Motor neuron (in vitro differentiated cells): ENCODE results near the gene AUTS2. TPM values are rescaled to one million over a fixed set of nuclear protein-coding genes. Genes with fewer than 3 reads are reported as not detected.

Experiments
- ATAC-seq, 8 experiments: fragments of 200-7000 bp; cut with Tn5 transposase; replicated peaks in 6 of 8; 2 replicates each; pipeline ENCODE4 v1.8.0; 2021; ENCODE audit warnings: mild to moderate bottlenecking in 8 of 8, moderate library complexity in 8 of 8
- H3K27ac ChIP-seq, 2 donors: fragments of 250-450 bp; sonication (Bioruptor Pico); 2 replicates each; pipeline ENCODE4 v1.9.0; 2021; ENCODE audit warnings: antibody characterized with exemption in 2 of 2, mild to moderate bottlenecking in 2 of 2, moderate library complexity in 1 of 2
- H3K4me1 ChIP-seq, 2 donors: fragments of 250-450 bp; sonication (Bioruptor Pico); replicated peaks in 1 of 2; 2 replicates each; pipeline ENCODE4 v1.6.1; 2021; ENCODE audit warnings: antibody characterized with exemption in 2 of 2, mild to moderate bottlenecking in 2 of 2, moderate library complexity in 1 of 2
- H3K4me3 ChIP-seq, 5 donors: fragments of 250-450 bp; sonication (Bioruptor Pico); 2 replicates each; pipeline ENCODE4 v1.9.0; 2021; ENCODE audit warnings: antibody characterized with exemption in 5 of 5, mild to moderate bottlenecking in 5 of 5, moderate library complexity in 4 of 5
- WGBS, 10 experiments: fragments of 450-650 bp; shearing (Covaris generic); methylation state at CpG; one replicate each; pipeline ENCODE4 v1.0.0; 2022; 5-methylcytosine and 5-hydroxymethylcytosine counted together
- in situ Hi-C, 9 experiments: fragments of 400-800 bp; cut with MboI; loops; one replicate each; pipeline ENCODE4 v1.15.0; 2021; ENCODE audit warnings: low sequenced_read_pairs in 9 of 9, low pct_unique_long_range_greater_than_20kb in 2 of 9; ENCODE audit not compliant: unreplicated experiment in 9 of 9
- total RNA-seq, 8 experiments: library from RNA; unstranded; fragments of 300-600 nt; gene quantifications; 2 replicates each; pipeline versions ENCODE4 v1.2.3 to v1.2.4, GENCODE V29; 2022

The AUTS2 gene
- total RNA-seq, 8 experiments from 2014 or later = 0.49 to 68.6 (median 32.2) TPM

DNA sequence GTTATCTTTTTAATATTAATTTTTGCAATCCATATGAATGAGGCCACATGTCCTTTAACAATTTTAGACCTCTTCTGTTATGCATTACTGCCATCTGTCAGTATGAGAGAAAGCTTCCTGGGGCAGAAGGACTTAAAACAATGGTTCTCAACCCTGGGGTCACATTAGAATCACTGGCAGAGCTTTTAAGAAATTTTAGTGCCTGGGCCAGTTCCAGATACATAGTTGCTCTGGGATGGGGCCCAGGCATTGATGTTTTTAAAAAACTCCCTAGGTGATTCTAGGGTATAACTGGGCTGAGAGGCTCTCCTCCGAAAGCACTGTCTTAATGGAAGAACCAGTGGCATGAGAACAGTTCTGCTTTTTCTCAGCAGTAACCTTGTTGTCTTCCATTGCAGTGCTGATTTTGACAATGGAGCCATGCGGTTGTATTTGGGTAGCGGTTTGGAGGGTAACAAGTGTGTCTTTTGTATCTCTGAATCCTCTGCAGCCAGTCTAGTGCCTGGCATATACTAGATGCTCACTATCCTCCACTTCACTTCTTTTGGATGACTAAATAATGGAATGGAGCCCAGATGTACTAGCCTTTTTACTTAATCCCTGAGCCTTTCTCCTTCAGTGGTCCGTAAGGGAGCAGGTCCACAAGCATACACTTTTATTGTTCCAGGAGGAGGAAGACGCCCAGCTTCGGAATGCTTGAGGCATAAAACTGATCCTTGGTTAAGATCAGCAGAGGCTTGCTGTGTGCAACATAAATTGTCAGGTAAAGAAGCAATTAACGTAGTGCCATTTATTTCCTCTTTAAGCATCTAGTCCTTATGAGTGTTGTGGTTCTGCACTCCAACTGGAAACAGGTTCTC is 227.1 kb downstream of the AUTS2 start:
- no peak overlapping the region for H3K27ac ChIP-seq
- peaks cover 0 to 19% of the 10 kb centered on the region in 2 donors for H3K4me1 ChIP-seq
- no peak overlapping the region for H3K4me3 ChIP-seq
- in situ Hi-C loops = no loop called here
- whole genome bisulfite sequencing, 10 experiments = 38 to 90% (median 80%) methylated on average over 1 to 6 of the region's 7 CpGs; no CpG with 5 or more reads in 2 of the 10 experiments
- ATAC-seq = peak in 1 of 8 experiments; percentile 28

DNA sequence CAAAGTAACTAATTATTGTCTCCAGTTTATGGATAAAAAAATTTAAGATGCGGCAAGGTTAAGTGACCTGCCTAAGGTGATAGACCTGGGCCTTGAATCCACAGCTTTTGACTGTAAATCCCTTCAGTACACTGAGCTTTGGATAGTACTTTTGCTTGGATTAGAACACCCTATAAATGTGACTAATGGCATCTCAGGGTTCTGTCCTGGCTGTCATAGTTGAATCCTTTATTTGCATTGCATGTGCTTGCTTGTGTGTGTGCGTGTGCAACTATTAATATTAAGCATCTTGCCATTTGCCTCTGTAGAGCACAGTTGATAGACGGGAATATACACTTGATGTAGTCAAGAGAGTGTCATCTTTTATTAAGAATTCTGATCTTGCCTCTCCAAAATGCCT is 228.0 kb downstream of the AUTS2 start:
- in situ Hi-C loops = no loop called here
- WGBS, 10 experiments = 40 to 100% (median 93%) methylated on average over 1 to 3 of the region's 3 CpGs; no CpG with 5 or more reads in 4 of the 10 experiments
- no peak overlapping the region for H3K27ac ChIP-seq
- no peak overlapping the region for H3K4me3 ChIP-seq
- ATAC-seq = peak in 2 of 8 experiments; percentile 24 to 32
- peaks cover 4 to 19% of the 10 kb centered on the region in 2 donors for H3K4me1 ChIP-seq

DNA sequence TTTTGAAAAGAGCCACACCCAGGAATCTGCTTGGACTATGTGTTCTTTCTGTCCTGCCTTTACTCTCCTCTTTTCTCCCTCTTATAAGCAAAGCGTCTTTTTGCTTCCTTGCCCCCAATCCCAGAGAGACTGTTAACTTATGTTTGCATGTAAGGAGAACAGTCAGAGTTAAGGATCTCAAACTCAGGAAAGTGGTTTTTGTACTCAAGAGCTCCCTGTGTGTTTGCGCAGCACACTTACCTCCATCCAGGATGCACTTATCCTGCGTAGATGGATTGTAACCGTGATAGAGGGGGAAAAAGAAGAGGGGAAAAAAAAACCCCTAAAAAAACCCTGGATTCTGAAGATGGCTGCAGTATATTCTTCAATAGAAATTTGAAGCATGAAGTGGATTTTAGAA is 228.9 kb downstream of the AUTS2 start:
- Histone ChIP-seq H3K4me1 (peaks cover 4 to 21% of the 10 kb centered on the region in 2 donors), H3K4me3 (no peak overlapping the region), H3K27ac (no peak overlapping the region)
- WGBS, 10 experiments = 50 to 100% (median 96%) methylated on average over 1 to 4 of the region's 4 CpGs; no CpG with 5 or more reads in 4 of the 10 experiments
- no peak for ATAC-seq
- in situ Hi-C loops = no loop called here

DNA sequence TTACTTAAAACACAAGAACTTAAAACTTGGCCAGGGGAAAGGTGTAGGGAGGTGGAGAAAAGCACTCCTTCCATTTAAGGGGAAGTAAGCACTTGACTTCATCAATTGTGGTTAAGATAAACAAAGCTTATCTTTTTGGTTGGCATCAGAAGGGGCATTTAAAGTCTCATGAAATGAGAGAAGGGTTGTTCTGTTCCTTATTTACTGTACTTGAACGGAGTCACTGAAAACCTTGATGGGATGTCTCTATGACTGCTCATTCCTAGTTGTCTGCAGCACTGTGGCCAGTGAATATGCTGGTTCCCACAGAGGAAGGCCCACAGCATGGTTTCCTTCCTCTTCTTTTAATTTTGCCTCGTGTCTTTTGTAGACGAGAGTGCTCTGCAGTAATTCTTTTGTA is 229.3 kb downstream of the AUTS2 start:
- no peak for ATAC-seq
- in situ Hi-C loops = no loop called here
- H3K4me3 ChIP-seq = no peak overlapping the region
- no peak overlapping the region for H3K27ac ChIP-seq
- WGBS, 10 experiments = 26 to 100% (median 58%) methylated on average over 1 to 3 of the region's 3 CpGs; no CpG with 5 or more reads in 1 of the 10 experiments
- H3K4me1 ChIP-seq = peaks cover 4 to 23% of the 10 kb centered on the region in 2 donors

DNA sequence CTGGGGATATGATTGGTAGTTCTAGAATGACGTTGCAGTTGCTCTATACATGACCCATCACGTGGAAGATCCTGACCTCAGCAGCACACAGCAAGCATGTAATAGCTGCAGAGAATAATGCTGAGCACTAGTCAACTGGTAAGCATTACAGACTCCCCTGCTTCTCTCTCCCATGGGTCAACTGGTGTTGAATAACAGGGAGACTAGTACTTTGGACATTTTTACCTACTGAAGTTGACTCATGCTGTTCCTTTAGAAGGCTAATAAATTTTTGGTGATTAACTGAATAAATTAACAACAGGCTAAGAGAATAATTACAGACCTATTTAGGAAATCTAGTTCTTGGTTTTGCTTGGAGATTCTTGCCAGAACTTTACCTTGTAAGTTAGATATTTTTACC is 234.1 kb downstream of the AUTS2 start:
- in situ Hi-C loops = no loop called here
- ATAC-seq = no peak
- 6 to 92% (median 52%) methylated on average over 2 of the region's 2 CpGs; no CpG with 5 or more reads in 4 of the 10 experiments for WGBS, 10 experiments
- no peak overlapping the region for H3K27ac ChIP-seq
- H3K4me1 ChIP-seq = peaks cover 30 to 37% of the 10 kb centered on the region in 2 donors
- H3K4me3 ChIP-seq = no peak overlapping the region

DNA sequence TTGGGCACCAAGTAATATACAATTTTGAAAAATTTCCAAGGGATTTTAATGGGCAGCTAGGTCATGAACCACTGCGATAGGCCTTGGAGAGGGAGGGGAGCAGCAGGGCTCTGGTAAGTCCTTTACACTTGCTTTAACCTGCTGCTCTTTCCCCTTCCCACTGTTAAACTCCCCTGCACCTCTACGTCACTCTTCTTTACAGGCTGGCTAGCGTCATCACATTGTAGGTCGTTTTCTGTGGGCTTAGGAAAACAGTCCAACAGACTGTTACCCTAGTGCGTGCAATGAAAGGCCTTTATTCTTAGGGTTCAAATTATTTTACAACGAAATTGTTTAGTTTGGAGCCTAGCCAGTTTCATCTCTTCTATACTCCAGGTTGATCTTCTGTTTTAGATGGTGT is 235.7 kb downstream of the AUTS2 start:
- no peak overlapping the region for H3K27ac ChIP-seq
- WGBS, 10 experiments = 51 to 100% (median 73%) methylated on average over 1 to 6 of the region's 6 CpGs; no CpG with 5 or more reads in 1 of the 10 experiments

DNA sequence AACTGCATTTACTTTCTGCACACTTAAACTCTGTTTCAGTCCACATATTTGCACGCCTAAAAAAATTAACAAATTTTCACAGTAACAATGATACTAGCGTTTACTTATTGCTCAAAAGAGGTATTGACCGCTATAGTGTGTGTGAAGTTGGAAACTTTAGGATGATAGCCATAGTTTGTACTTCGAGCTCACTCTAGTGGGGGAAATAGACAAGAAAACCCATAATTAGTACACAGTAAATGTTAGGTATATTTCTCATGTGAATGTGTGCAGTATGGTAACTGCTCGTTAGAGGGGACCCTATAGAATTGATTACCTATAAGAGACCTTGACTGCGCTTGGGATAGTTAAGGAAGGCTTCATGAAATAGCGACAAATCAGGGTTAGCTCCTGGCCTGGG is 238.4 kb downstream of the AUTS2 start:
- in situ Hi-C loops = no loop called here
- WGBS, 10 experiments = 52 to 97% (median 81%) methylated on average over 1 to 7 of the region's 7 CpGs; no CpG with 5 or more reads in 2 of the 10 experiments
- Histone ChIP-seq H3K27ac (no peak overlapping the region), H3K4me1 (peaks cover 50 to 61% of the 10 kb centered on the region in 2 donors), H3K4me3 (no peak overlapping the region)
- ATAC-seq = no peak

More for the DNA sequence above, 235.7 kb downstream of the AUTS2 start:
- no peak overlapping the region for H3K4me3 ChIP-seq
- H3K4me1 ChIP-seq = peaks cover 43 to 52% of the 10 kb centered on the region in 2 donors
- in situ Hi-C loops = no loop called here
- no peak for ATAC-seq

DNA sequence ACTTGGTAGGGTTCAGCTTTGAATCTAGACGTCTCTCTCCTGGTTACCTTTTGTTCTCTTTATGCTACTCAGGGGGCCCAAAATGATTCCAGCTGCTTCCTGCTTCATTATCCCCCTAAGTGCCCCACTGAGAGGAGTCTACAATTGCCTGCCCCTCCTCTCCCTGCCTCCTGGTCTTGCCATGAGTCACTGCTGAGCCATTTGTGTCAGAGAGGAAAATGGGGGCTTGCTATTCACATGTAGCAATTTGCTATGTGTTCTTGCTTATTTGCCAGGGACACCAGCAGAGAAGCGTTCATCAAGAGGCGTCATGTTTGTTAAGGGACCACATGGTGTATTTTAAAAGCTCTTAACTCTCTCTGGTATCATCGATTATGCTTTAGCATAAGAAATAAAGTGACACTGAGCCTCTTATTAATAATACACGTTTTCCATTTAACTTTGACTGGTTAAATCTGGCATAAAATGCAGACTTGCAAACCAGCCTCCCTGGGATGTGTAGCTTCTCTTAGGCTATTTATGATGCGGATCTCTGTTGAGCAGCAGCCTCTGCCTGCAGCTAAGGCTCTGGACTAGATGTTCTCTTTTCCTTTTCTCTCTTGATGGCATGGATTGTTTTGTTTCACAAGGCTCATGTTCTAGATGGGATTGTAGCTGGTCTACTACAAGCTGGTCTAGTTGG is 239.3 kb downstream of the AUTS2 start:
- peak in 6 of 8 experiments; percentile 34 to 97 (median 96) for ATAC-seq
- Histone ChIP-seq H3K27ac (peak overlapping the region; percentile 30 to 55), H3K4me1 (peaks cover 50 to 57% of the 10 kb centered on the region in 2 donors), H3K4me3 (no peak overlapping the region)
- in situ Hi-C loops = no loop called here
- WGBS, 10 experiments = 0 to 65% (median 16%) methylated on average over 2 to 6 of the region's 6 CpGs; no CpG with 5 or more reads in 2 of the 10 experiments

DNA sequence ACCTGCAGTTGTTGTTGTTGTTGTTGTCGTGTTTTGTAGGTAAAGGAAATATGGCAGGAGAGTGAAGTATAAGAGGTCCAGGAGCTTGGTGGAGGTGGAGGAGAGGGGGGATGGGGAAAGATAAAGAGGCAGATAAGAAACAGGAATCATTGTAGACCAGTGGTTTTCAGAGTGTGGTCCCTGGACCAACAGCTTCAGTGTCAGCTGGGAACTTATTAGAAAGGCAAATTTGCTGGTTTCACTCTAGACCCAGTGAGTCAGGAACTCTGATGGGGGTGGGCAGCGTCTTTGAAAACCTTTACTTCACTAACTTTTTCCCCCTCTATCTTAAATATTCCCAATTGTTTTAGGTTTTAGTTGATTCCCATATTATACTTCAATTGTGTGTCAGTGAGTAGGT is 241.5 kb downstream of the AUTS2 start:
- WGBS, 10 experiments = 17 to 100% (median 80%) methylated on average over 1 to 2 of the region's 2 CpGs; no CpG with 5 or more reads in 1 of the 10 experiments
- H3K4me1 ChIP-seq = peaks cover 40 to 51% of the 10 kb centered on the region in 2 donors
- H3K27ac ChIP-seq = no peak overlapping the region
- no peak overlapping the region for H3K4me3 ChIP-seq
- in situ Hi-C loops = no loop called here
- no peak for ATAC-seq

DNA sequence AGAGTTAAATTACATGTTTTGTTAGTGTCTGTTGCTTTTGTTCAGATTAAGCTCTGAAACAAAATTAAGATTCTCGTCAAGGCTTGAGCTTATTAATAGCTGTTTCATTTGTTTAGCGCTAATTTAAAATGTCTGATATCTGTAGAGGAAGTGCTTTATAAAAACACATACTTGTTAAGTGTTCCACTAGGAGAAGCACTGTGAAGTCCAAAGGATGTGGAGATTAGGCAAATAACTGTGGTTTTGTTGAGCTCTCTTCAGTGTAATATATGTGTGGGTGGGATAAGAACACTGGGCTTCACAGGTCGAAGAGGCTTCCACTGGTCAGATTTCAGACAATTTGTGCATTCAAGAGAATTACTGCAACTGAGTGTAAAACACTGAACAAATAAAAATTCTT is 242.0 kb downstream of the AUTS2 start:
- Histone ChIP-seq H3K4me3 (no peak overlapping the region), H3K4me1 (peaks cover 35 to 49% of the 10 kb centered on the region in 2 donors), H3K27ac (no peak overlapping the region)
- WGBS, 10 experiments = 14 to 100% (median 78%) methylated on average over 1 to 3 of the region's 3 CpGs; no CpG with 5 or more reads in 2 of the 10 experiments
- in situ Hi-C loops = no loop called here
- no peak for ATAC-seq

DNA sequence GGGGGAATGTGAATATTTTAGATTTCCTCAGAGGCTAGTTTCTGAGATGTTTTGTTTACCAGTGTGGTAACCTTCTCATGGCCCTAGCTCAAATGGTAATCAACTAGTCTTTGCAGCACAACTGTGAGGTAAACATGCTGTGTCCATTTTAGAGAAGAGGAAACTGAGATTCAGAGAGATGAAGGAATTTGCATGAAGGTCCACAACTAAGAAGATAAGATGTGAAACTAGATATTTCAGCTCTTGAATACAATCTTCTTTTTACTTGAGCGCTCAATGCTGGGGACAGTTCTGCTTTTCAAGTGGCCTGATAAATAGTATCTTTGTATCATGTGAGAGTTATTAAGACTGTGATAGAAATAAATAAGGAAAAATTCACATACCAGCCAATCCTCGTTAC is 245.4 kb downstream of the AUTS2 start:
- 49 to 100% (median 88%) methylated on average over 1 to 2 of the region's 2 CpGs; no CpG with 5 or more reads in 1 of the 10 experiments for WGBS, 10 experiments
- no peak for ATAC-seq
- H3K27ac ChIP-seq = no peak overlapping the region

DNA sequence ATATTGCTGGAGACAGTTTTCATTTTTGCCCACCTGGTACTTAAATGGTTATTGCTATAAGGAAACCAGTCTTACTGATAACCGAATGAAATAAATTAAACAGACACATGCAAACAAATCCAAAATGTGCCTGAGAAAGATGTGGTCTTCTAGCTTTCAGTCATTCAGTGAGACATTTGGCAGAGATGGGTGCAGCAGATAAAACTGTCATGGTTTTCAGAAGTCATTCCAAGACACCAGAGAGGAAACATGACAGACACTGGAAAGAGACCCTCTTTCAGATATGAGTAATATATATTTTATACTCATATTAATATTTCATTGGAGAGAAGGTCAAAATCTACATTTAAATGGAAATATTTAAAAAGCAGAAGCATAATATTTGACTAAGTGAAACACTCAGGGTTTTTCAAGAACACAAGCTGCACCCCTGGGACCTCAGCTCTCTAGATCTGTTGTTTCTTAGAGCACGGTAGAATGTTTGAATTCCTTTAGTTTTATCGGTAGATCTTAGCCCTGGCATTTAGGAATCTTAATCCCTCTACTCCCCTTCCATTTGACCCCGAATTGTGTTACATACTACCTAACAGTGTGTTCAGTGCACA is 246.1 kb downstream of the AUTS2 start:
- in situ Hi-C loops = no loop called here
- no peak for ATAC-seq
- Histone ChIP-seq H3K4me3 (no peak overlapping the region), H3K4me1 (peaks cover 14 to 22% of the 10 kb centered on the region in 2 donors), H3K27ac (no peak overlapping the region)
- WGBS, 10 experiments = 0 to 96% (median 53%) methylated on average over 1 to 4 of the region's 4 CpGs

More for the DNA sequence above, 245.4 kb downstream of the AUTS2 start:
- H3K4me1 ChIP-seq = peaks cover 14 to 25% of the 10 kb centered on the region in 2 donors
- in situ Hi-C loops = no loop called here
- H3K4me3 ChIP-seq = no peak overlapping the region
